K562 (cell line): ENCODE results near the gene CPLX3. TPM values are rescaled to one million over a fixed set of nuclear protein-coding genes. Genes with fewer than 3 reads are reported as not detected.
A peak's percentile ranks its signal among the peaks of the same experiment; 100 is the strongest.

Experiments
- CAMTA2 ChIP-seq: fragments of 250-450 bp; sonication (Bioruptor Pico); conservative IDR thresholded peaks from 2 replicates; pipeline ENCODE4 v1.5.1; 2022
- CHD4 ChIP-seq: fragments of 200-600 bp; sonication (generic); IDR thresholded peaks from 3 replicates; pipeline ENCODE4 v1.6.1; 2012; ENCODE audit warnings: low read depth, mild to moderate bottlenecking, mixed read lengths, low read length, inconsistent platforms; ENCODE audit not compliant: insufficient read depth, insufficient replicate concordance, poor library complexity, severe bottlenecking
- FOXM1 ChIP-seq, 2 experiments: fragments of 450-650 bp in 1 of 2; sonication (generic) in 1 of 2; formaldehyde crosslinking in 1 of 2; IDR thresholded peaks; 2 replicates each; pipeline versions ENCODE4 v1.6.1 to v1.9.0; 2017 to 2022; ENCODE audit warnings: low read depth in 2 of 2, mild to moderate bottlenecking in 2 of 2, missing genetic modification reagents in 1 of 2, moderate library complexity in 1 of 2
- ILF3 ChIP-seq: fragments of 450-650 bp; IDR thresholded peaks from 2 replicates; pipeline ENCODE4 v1.6.1; 2018; ENCODE audit warnings: antibody characterized with exemption, mild to moderate bottlenecking, moderate library complexity, borderline replicate concordance
- LCOR ChIP-seq: sonication (generic); formaldehyde crosslinking; IDR thresholded peaks from 2 replicates; pipeline ENCODE4 v1.8.0; 2022; ENCODE audit warnings: mild to moderate bottlenecking, missing genetic modification reagents
- MTA2 ChIP-seq: fragments of 450-650 bp; IDR thresholded peaks from 2 replicates; pipeline ENCODE4 v1.6.1; 2016; ENCODE audit warnings: low read depth
- MXI1 ChIP-seq: IDR thresholded peaks from 2 replicates; pipeline ENCODE4 v1.6.1; 2011; ENCODE audit warnings: low read depth, mild to moderate bottlenecking, improper control_type of control experiment, low read length
- NFIC ChIP-seq: fragments of 450-650 bp; IDR thresholded peaks from 2 replicates; pipeline ENCODE4 v1.6.1; 2017; ENCODE audit warnings: mild to moderate bottlenecking, inconsistent platforms
- NKRF ChIP-seq: fragments of 450-650 bp; IDR thresholded peaks from 2 replicates; pipeline ENCODE4 v1.6.1; 2016; ENCODE audit warnings: borderline replicate concordance
- PHB ChIP-seq: fragments of 250-450 bp; sonication (Bioruptor Pico); IDR thresholded peaks from 2 replicates; pipeline ENCODE4 v1.5.0; 2021
- PRMT5 ChIP-seq: sonication (generic); formaldehyde crosslinking; IDR thresholded peaks from 2 replicates; pipeline ENCODE4 v1.5.0; 2020; ENCODE audit warnings: missing genetic modification reagents
- PTTG1 ChIP-seq: fragments of 450-650 bp; IDR thresholded peaks from 2 replicates; pipeline ENCODE4 v1.6.1; 2016; ENCODE audit warnings: low read depth, mild to moderate bottlenecking, missing genetic modification characterization, missing compliant biosample characterization
- RBM17 ChIP-seq: fragments of 200-400 bp; formaldehyde crosslinking; IDR thresholded peaks from 2 replicates; pipeline ENCODE4 v1.6.1; 2017; ENCODE audit warnings: low read depth, mild to moderate bottlenecking, low read length, borderline replicate concordance
- TCF15 ChIP-seq: fragments of 250-450 bp; sonication (Bioruptor Pico); IDR thresholded peaks from 2 replicates; pipeline ENCODE4 v1.8.0; 2022; ENCODE audit warnings: moderate library complexity, mild to moderate bottlenecking, inconsistent platforms
- YBX1 ChIP-seq: fragments of 450-650 bp; IDR thresholded peaks from 2 replicates; pipeline ENCODE4 v1.7.1; 2016; ENCODE audit warnings: mild to moderate bottlenecking
- ZC3H11A ChIP-seq: IDR thresholded peaks from 2 replicates; pipeline ENCODE4 v1.6.1; 2012; ENCODE audit warnings: low read depth, low read length, improper control_type of control experiment
- ZMIZ1 ChIP-seq, 2 experiments: fragments of 150-350 bp in 1 of 2; IDR thresholded peaks; 2 replicates each; pipeline ENCODE4 v1.6.1; 2012 to 2016; ENCODE audit warnings: low read depth in 2 of 2, low read length in 2 of 2, mild to moderate bottlenecking in 1 of 2, moderate library complexity in 1 of 2
- polyA plus RNA-seq, 8 experiments: library from polyadenylated mRNA; depleted of rRNA in 4 of 8; stranded (reverse) in 5 of 8; unstranded in 3 of 8; fragments of >200 nt; fragmentation: Nextera tagmentation in 2 of 8; fragmentation: Illumina TruSeq in 1 of 8; extraction: Ambion mirVana in 2 of 8; extraction: Trizol in 1 of 8; gene quantifications; 2 replicates each; pipeline versions ENCODE4 v1.2.1 to v1.2.3, GENCODE V29; 2011 to 2014; ENCODE audit warnings: inconsistent platforms in 1 of 8, missing spikeins in 1 of 8
- total RNA-seq, 7 experiments: library from RNA; depleted of rRNA in 6 of 7; stranded (reverse); fragments of >200 nt in 6 of 7; fragmentation: Illumina TruSeq in 2 of 7; extraction: Trizol in 2 of 7; gene quantifications; 2 replicates each; pipeline versions ENCODE4 v1.2.1 to v1.2.3, GENCODE V29; 2011 to 2021; ENCODE audit warnings: low replicate concordance in 1 of 7
- TF ChIP-seq, protein P1 (sequence below): fragments of 250-450 bp; sonication (Bioruptor Pico); IDR thresholded peaks from 2 replicates; pipeline ENCODE4 v1.8.0; 2021; ENCODE audit warnings: moderate library complexity, mild to moderate bottlenecking, inconsistent platforms
- TF ChIP-seq, protein P2 (sequence below): fragments of 450-650 bp; IDR thresholded peaks from 2 replicates; pipeline ENCODE4 v1.6.1; 2017; ENCODE audit warnings: antibody characterized with exemption

Gene CPLX3
- total and polyA plus RNA-seq, 9 of the 15 experiments (the other 6 are each of a cell fraction or from before 2014, with no cell fraction given), result not detected

DNA sequence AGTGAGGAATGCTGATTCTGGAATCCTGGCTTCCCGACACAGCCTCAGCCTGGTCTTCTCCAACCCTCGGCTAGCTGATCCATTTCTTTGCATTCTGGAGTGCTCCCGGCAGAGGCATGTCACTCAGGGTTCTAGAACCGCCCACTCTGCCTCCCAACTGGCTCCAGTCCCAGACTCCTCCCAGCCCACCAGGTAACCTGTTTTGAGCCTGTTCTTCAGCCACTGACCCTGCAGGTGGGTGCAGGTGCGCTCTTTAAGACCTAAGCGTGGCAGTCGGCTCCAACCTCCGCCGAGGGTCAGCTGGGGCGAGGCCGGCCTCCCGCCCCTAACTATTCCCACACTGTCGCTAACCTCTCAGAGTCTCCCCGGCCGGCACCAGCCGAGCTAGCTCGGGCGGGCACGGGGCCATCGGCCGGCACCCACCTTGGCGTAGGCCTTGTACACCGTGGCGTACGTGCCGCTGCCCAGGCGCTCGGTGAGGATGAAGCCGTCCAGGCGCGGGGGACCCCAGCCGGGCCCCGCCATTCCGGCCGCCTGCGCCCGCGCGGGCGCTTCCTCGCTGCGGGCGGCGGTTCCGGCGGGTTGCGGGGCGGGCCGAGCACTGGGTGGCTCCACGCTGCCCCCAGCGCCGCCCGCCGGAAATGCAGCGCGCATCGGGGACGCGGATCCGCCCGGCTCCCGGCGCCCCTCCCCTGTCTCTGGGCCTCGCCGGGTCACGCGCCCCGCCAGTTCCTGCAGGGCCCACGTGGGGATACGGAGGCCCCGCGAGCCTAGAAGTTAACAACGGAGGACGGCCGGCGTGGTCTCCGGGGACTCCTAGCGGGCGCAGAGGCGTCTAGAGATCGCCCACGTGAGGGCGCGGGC is 16.4 kb downstream of the CPLX3 start, which contains the start of gene ULK3 (continued):
- TF ChIP-seq NKRF, result peak; percentile 77; the same call in 1 of the 2 replicates
- TF ChIP-seq YBX1, result no peak
- peak; percentile 71 for TF ChIP-seq NFIC
- TF ChIP-seq, protein P1, sequence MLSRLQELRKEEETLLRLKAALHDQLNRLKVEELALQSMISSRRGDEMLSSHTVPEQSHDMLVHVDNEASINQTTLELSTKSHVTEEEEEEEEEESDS, result no peak
- TF ChIP-seq TCF15, result no peak
- TF ChIP-seq PTTG1, result no peak
- TF ChIP-seq CAMTA2, result 0 out of 2 replicates have a peak, but pooled peaks have one; percentile 20
- no peak for TF ChIP-seq CHD4
- 0 out of 2 replicates have a peak, but pooled peaks have one; percentile 80 for TF ChIP-seq ILF3
- no peak for TF ChIP-seq FOXM1 (IDR thresholded peaks at IDR 0.05; ENCODE audit: low read depth)
- no peak; the same call in 1 of the 2 replicates for TF ChIP-seq FOXM1 (CRISPR knock-in tag; IDR thresholded peaks at IDR 0.05; ENCODE audit: low read depth)
- no peak for TF ChIP-seq RBM17
- no peak for TF ChIP-seq ZC3H11A
- TF ChIP-seq, protein P2, sequence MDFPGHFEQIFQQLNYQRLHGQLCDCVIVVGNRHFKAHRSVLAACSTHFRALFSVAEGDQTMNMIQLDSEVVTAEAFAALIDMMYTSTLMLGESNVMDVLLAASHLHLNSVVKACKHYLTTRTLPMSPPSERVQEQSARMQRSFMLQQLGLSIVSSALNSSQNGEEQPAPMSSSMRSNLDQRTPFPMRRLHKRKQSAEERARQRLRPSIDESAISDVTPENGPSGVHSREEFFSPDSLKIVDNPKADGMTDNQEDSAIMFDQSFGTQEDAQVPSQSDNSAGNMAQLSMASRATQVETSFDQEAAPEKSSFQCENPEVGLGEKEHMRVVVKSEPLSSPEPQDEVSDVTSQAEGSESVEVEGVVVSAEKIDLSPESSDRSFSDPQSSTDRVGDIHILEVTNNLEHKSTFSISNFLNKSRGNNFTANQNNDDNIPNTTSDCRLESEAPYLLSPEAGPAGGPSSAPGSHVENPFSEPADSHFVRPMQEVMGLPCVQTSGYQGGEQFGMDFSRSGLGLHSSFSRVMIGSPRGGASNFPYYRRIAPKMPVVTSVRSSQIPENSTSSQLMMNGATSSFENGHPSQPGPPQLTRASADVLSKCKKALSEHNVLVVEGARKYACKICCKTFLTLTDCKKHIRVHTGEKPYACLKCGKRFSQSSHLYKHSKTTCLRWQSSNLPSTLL, result no peak
- TF ChIP-seq MXI1, result peak; percentile 90
- peak; percentile 87 for TF ChIP-seq LCOR (CRISPR knock-in tag)
- TF ChIP-seq PHB (CRISPR knock-in tag), result peak; percentile 66; the same call in 1 of the 2 replicates
- TF ChIP-seq MTA2, result no peak
- no peak for TF ChIP-seq ZMIZ1 (IDR thresholded peaks at IDR 0.05; ENCODE audit: low read depth in 2 of 2, low read length in 2 of 2)
- no peak for TF ChIP-seq PRMT5
